Measurements from ENCODE around the gene SH3GL3. TPM values are rescaled to one million over a fixed set of nuclear protein-coding genes. Genes with fewer than 3 reads are reported as not detected.

Gene SH3GL3
- total and polyA plus RNA-seq, 2 of the 8 experiments (the other 6 are each of a cell fraction or from before 2014, with no cell fraction given) = 14.1 to 19.1 TPM

GRCh38 chr15:83503595-83504364 lies 56.6 kb downstream of the SH3GL3 start:
- Histone ChIP-seq H4K8ac (ENCODE audit: extremely low read depth, insufficient read depth, low read length) (no peak overlapping the region), H3K56ac (replicated peaks; ENCODE audit: insufficient read length, low read depth, low read length) (no peak overlapping the region), H3K79me2 (ENCODE audit: control insufficient read depth in 1 of 2, insufficient read depth in 2 of 2, low read length in 2 of 2) (no peaks in the 10 kb centered on the region), H4K91ac (replicated peaks; ENCODE audit: insufficient read length, low read length) (no peak overlapping the region), H3K4ac (replicated peaks; ENCODE audit: insufficient read length, low read depth, low read length) (no peak overlapping the region), H3K27me3 (replicated peaks in 1 of 4; ENCODE audit: control insufficient read depth in 3 of 4, extremely low read depth in 1 of 4, insufficient read depth in 3 of 4, low read length in 3 of 4) (no peaks in the 10 kb centered on the region), H2BK5ac (ENCODE audit: low read depth, low read length) (no peak overlapping the region), H3K36me3 (ENCODE audit: control insufficient read depth in 2 of 4, insufficient read depth in 4 of 4, low read length in 3 of 4) (no peaks in the 10 kb centered on the region), H2BK15ac (ENCODE audit: low read length) (no peak overlapping the region), H3K4me1 (replicated peaks in 1 of 4; ENCODE audit: control insufficient read depth in 3 of 4, insufficient read depth in 4 of 4, low read length in 3 of 4) (peaks cover under 1 to 9% (median 6%) of the 10 kb centered on the region in 4 experiments; a peak in 5 of 7 replicates), H3K23me2 (ENCODE audit: low read depth, low read length) (no peaks in the 10 kb centered on the region), H3K14ac (ENCODE audit: insufficient read length) (no peak overlapping the region), H4K5ac (ENCODE audit: insufficient read length, low read depth, low read length) (no peak overlapping the region), H3K9me3 (ENCODE audit: insufficient read depth in 2 of 2, low read depth in 1 of 2, low read length in 1 of 2) (no peaks in the 10 kb centered on the region), H2AFZ (ENCODE audit: low read length) (no peak overlapping the region), H2BK20ac (ENCODE audit: low read length) (no peak overlapping the region), H3K23ac (ENCODE audit: insufficient read length) (no peak overlapping the region), H3K18ac (ENCODE audit: extremely low read depth, low read length) (no peak overlapping the region), H3K27ac (ENCODE audit: low read depth, low read length) (no peak overlapping the region), H2AK5ac (ENCODE audit: low read depth, low read length) (no peak overlapping the region), H2BK120ac (replicated peaks; ENCODE audit: low read depth, low read length) (no peak overlapping the region), H2BK12ac (ENCODE audit: low read depth, low read length) (no peak overlapping the region), H3K9ac (replicated peaks in 1 of 4; ENCODE audit: extremely low read depth in 1 of 4, low read depth in 3 of 4, low read length in 3 of 4) (no peak overlapping the region), H3K79me1 (ENCODE audit: low read depth, low read length) (no peaks in the 10 kb centered on the region; the same call in 1 of the 2 replicates), H3K4me3 (ENCODE audit: extremely low read depth in 1 of 4, insufficient read depth in 2 of 4, low read depth in 3 of 4, low read length in 4 of 4) (no peak overlapping the region), H3K4me2 (ENCODE audit: insufficient read depth in 1 of 2, low read depth in 2 of 2, low read length in 2 of 2) (no peak overlapping the region), H4K20me1 (replicated peaks in 1 of 2; ENCODE audit: control insufficient read depth in 1 of 2, insufficient read depth in 2 of 2, low read length in 2 of 2) (no peaks in the 10 kb centered on the region)
- WGBS, 2 experiments (ENCODE audit: extremely low coverage in 1 of 2, insufficient coverage in 1 of 2, insufficient read length in 1 of 2, insufficient replicate concordance in 2 of 2, low coverage in 1 of 2, low lambda C conversion rate in 2 of 2, missing lambda C conversion rate in 1 of 2) = 87% methylated on average over 4 of the region's 4 CpGs; no CpG with 5 or more reads in 1 of the 2 experiments
- FAIRE-seq (no peak), DNase-seq (ENCODE audit: low read depth in 1 of 2, low spot score in 2 of 2) (no peak)
- POLR2A ChIA-PET (ENCODE audit: partially characterized antibody) = no interaction called here
- TF ChIP-seq MAFK (IDR thresholded peaks at IDR 0.05; ENCODE audit: low read depth, low read length) (peak; percentile 99), HDAC2 (IDR thresholded peaks at IDR 0.05; ENCODE audit: borderline replicate concordance in 1 of 2, low read depth in 2 of 2, low read length in 2 of 2) (no peak), GTF2F1 (IDR thresholded peaks at IDR 0.05; ENCODE audit: borderline replicate concordance, low read depth, low read length) (no peak)
- CTCF ChIA-PET (ENCODE audit: partially characterized antibody) = no interaction called here

Measured in H1 (cell line).